Sigmoid colon (tissue), 7 donors: ENCODE results near the gene RBCK1. TPM values are rescaled to one million over a fixed set of nuclear protein-coding genes. Genes with fewer than 3 reads are reported as not detected.

ENCODE experiments used
- DNase-seq: peaks from one replicate; pipeline ENCODE4 v3.0.0-alpha.2; 2019
- H3K27ac ChIP-seq, 4 donors: fragments of 200-600 bp; sonication (generic); one replicate each; pipeline ENCODE4 v1.5.1; 2016 to 2019; ENCODE audit warnings: mild to moderate bottlenecking in 1 of 4
- H3K27me3 ChIP-seq, 3 donors: fragments of 200-600 bp; sonication (generic); one replicate each; pipeline ENCODE4 v1.5.1; 2019; ENCODE audit warnings: mild to moderate bottlenecking in 1 of 3
- H3K36me3 ChIP-seq, 4 donors: fragments of 200-600 bp; sonication (generic); one replicate each; pipeline ENCODE4 v1.5.1; 2016 to 2019
- H3K4me1 ChIP-seq, 4 donors: fragments of 200-600 bp; sonication (generic); one replicate each; pipeline ENCODE4 v1.5.1; 2017 to 2019
- H3K4me3 ChIP-seq, 4 donors: fragments of 200-600 bp; sonication (generic); one replicate each; pipeline ENCODE4 v1.5.1; 2017 to 2019; ENCODE audit warnings: mild to moderate bottlenecking in 2 of 4, moderate library complexity in 1 of 4
- H3K9me3 ChIP-seq, 4 donors: fragments of 200-600 bp in 3 of 4; sonication (generic) in 3 of 4; one replicate each; pipeline versions ENCODE4 v1.5.1 to v1.6.1; 2013 to 2019
- CTCF ChIP-seq, 4 experiments: fragments of 450-650 bp in 3 of 4; fragments of 200-600 bp in 1 of 4; IDR thresholded peaks; one replicate each; pipeline ENCODE4 v1.5.1; 2016 to 2019; ENCODE audit warnings: antibody characterized with exemption in 4 of 4, mild to moderate bottlenecking in 3 of 4, moderate library complexity in 2 of 4
- EP300 ChIP-seq, 4 donors: sonication (generic); formaldehyde crosslinking; IDR thresholded peaks; one replicate each; pipeline ENCODE4 v1.6.1; 2017; ENCODE audit warnings: antibody characterized with exemption in 4 of 4
- POLR2A ChIP-seq, 2 donors: fragments of 450-650 bp; IDR thresholded peaks; one replicate each; pipeline ENCODE4 v1.6.1; 2016; ENCODE audit warnings: antibody characterized with exemption in 2 of 2, mild to moderate bottlenecking in 2 of 2, moderate library complexity in 2 of 2
- POLR2AphosphoS5 ChIP-seq, 4 donors: sonication (generic); formaldehyde crosslinking; IDR thresholded peaks; one replicate each; pipeline ENCODE4 v1.6.1; 2017; ENCODE audit warnings: antibody characterized with exemption in 4 of 4
- WGBS, 2 donors: extraction: QIAGEN DNeasy Blood & Tissue Kit; methylation state at CpG; one replicate each; pipeline ENCODE4 v1.1.7; 2013; 5-methylcytosine and 5-hydroxymethylcytosine counted together
- intact Hi-C: fragments of 100-400 bp; cut with DNase I; formaldehyde crosslinking; loops from one replicate; pipeline ENCODE4 v1.15.1; 2023
- polyA plus RNA-seq, 3 donors: library from polyadenylated mRNA; stranded (reverse); fragments of 200-250 nt; gene quantifications; one replicate each; pipeline ENCODE4 v1.2.3, GENCODE V29; 2013
- total RNA-seq, 4 donors: library from RNA; depleted of rRNA; stranded (reverse); fragments of >200 nt; gene quantifications; one replicate each; pipeline ENCODE4 v1.1.0, GENCODE V29; 2016
- donor health status: healthy with polysubstance abuse.
- donor health status: Bipolar disorder and iron deficiency.
- donor health status: healthy.

RBCK1 gene
- total RNA-seq (10 to 100 TPM; 60.7 to 77.5 (median 65.1) TPM), polyA plus RNA-seq (100 to 1,000 TPM in 1 of 3 donors, 10 to 100 TPM in 2; 87.7 to 197 (median 99.0) TPM)

DNA sequence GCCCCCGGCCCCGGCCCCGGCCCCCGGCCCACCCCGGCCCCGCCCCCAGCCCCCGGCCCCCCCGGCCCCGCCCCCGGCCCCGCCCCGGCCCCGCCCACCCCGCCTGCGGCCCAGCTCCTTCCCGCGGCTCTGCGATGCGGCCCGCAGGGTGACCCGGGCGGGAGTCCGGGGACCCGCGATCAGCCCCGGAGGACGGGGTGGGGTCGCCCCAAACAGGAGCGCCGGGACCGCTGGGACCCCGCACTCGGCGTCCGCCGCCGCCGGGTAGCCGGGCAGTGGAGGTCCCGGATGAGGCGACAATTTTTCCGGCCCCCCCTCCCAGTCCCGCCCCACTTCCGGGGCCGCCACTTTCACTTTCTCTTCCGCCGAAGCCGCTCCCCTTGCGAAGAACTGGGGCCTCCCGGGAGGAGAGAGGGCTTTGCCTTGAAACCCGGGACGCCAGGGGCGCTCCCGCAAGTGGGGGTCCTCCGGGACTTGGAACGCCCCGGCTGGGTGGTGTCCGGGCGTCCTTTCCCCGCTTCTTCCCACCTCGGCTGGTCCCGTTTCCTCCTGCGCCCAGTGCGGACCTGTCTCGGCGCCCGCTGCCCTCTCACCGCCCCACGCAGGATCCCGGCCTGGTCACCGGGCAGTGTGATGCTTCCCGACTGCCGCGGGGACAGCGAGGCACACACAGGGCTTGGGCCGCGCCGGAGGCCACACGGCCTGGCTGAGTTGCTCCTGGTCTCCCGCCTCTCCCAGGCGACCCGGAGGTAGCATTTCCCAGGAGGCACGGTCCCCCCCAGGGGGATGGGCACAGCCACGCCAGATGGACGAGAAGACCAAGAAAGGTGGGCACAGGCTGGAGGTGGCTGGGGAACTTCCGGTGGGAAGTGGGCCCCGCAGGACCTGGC, at the start of gene RBCK1:
Gene RBCK1 (plus strand): TSS at position 347 of the 890 bp plus-strand sequence. CDS start 459 bp downstream, at position 806.
- peak; percentile 93 for DNase-seq
- Histone ChIP-seq H3K27ac (peak within 1 kb of the TSS; percentile 88 to 96 (median 94)), H3K9me3 (no peaks in the 10 kb centered on the region), H3K36me3 (peaks cover 0 to 23% (median 1%) of the 10 kb centered on the region in 4 donors), H3K27me3 (no peaks in the 10 kb centered on the region), H3K4me1 (peaks cover 0 to 33% (median 24%) of the 10 kb centered on the region in 4 donors), H3K4me3 (peak within 1 kb of the TSS; percentile 66 to 99 (median 96))
- WGBS, 2 donors, result 0 to 1% methylated on average over 81 to 82 of the region's 87 CpGs
- intact Hi-C loops, result loop anchor here (2.0 to 5.0 kb wide), 5 partner anchors 55 to 245 kb away; partner anchors contain the start of genes CSNK2A1, NRSN2, SRXN1 and TBC1D20
- TF ChIP-seq CTCF (IDR thresholded peaks at IDR 0.05) (no peak), POLR2A (IDR thresholded peaks at IDR 0.05) (peak in 1 of 2 donors; percentile 45), POLR2AphosphoS5 (IDR thresholded peaks at IDR 0.05) (peak; percentile 59 to 76 (median 65)), EP300 (IDR thresholded peaks at IDR 0.05) (peak in 1 of 4 donors; percentile 39)

- TF ChIP-seq EP300 (IDR thresholded peaks at IDR 0.05), result no peak
- no peak for TF ChIP-seq POLR2AphosphoS5 (IDR thresholded peaks at IDR 0.05)
- no peak for TF ChIP-seq CTCF (IDR thresholded peaks at IDR 0.05)
- no peak for TF ChIP-seq POLR2A (IDR thresholded peaks at IDR 0.05)
- H3K4me3 ChIP-seq, result no peak overlapping the region
- no peaks in the 10 kb centered on the region for H3K36me3 ChIP-seq
- 90% methylated on average over 4 of the region's 4 CpGs for WGBS, 2 donors
- no peak for DNase-seq
- H3K4me1 ChIP-seq, result peaks cover 0 to 9% (median 4%) of the 10 kb centered on the region in 4 donors
- peaks cover 0 to 4% (median 0%) of the 10 kb centered on the region in 3 donors for H3K27me3 ChIP-seq
- H3K27ac ChIP-seq, result no peak overlapping the region
- H3K9me3 ChIP-seq, result no peaks in the 10 kb centered on the region
- intact Hi-C loops, result loop anchor here (10.0 kb wide), 1 partner anchor 376 kb away; no protein-coding TSS in a partner anchor
Observed at GRCh38 chr20:358891-359555, 49.1 kb upstream of the RBCK1 start.

GRCh38 chr20:361561-361960, 46.5 kb upstream of the RBCK1 start:
- Histone ChIP-seq H3K27ac (no peak overlapping the region), H3K27me3 (peaks cover 0 to 4% (median 0%) of the 10 kb centered on the region in 3 donors), H3K4me3 (no peak overlapping the region), H3K4me1 (peaks cover 0 to 4% (median 0%) of the 10 kb centered on the region in 4 donors), H3K9me3 (no peaks in the 10 kb centered on the region), H3K36me3 (no peaks in the 10 kb centered on the region)
- 87 to 91% methylated on average over 8 of the region's 8 CpGs for WGBS, 2 donors
- intact Hi-C loops, result no loop called here
- TF ChIP-seq POLR2A (IDR thresholded peaks at IDR 0.05) (no peak), POLR2AphosphoS5 (IDR thresholded peaks at IDR 0.05) (no peak)
- DNase-seq, result no peak

DNA sequence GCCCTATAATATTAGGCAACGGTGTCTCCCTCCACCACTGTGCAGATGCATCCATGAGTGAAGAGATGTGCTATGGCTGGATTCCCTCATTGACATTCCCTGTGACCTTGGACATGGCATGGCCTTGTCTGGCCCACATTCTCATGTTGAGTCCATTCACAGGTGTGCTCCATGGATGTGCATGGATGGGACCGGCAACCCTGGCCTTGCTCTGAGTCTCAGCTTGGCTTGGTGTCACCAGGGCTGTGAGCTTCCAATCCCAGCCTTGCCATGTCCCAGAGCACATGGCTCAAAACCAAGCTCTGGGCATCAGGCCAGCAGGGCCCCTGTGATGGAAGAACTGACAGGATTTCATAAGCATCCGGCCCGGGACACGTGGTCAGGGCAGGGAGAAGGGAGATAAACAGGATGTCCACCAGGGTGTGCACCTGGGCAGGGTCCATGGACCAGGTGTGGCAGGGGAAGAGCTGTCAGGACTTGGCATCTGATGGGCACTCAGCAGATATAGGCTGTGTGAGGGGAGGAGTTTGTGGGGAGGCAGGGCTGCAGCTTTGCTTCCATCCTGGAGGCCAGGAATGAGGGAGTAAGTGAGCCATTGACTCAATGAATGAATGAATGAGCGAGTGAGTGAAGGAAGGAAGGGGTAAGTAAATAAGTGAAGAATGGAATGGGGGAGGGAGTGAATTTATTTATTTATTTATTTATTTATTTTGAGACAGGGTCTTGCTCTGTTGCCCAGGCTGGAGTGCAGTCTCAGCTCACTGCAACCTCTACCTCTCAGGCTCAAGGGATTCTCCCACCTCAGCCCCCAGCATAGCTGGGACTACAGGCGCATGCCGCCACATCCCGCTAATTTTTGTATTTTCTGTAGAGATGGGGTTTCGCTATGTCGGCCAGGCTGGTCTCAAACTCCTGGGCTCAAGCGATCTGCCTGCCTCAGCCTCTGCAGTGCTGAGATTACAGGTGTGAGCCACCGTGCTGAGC, 45.5 kb upstream of the RBCK1 start:
- peaks cover 0 to 4% (median 0%) of the 10 kb centered on the region in 3 donors for H3K27me3 ChIP-seq
- no peak overlapping the region for H3K27ac ChIP-seq
- DNase-seq, result peak; percentile 86
- no peaks in the 10 kb centered on the region for H3K36me3 ChIP-seq
- intact Hi-C loops, result no loop called here
- no peaks in the 10 kb centered on the region for H3K9me3 ChIP-seq
- peaks cover 0 to 4% (median 0%) of the 10 kb centered on the region in 4 donors for H3K4me1 ChIP-seq
- no peak overlapping the region for H3K4me3 ChIP-seq
- no peak for TF ChIP-seq POLR2A (IDR thresholded peaks at IDR 0.05)
- peak in 1 of 4 donors; percentile 9 for TF ChIP-seq POLR2AphosphoS5 (IDR thresholded peaks at IDR 0.05)
- peak in 1 of 4 experiments; percentile 27 for TF ChIP-seq CTCF (IDR thresholded peaks at IDR 0.05)
- WGBS, 2 donors, result 65 to 70% methylated on average over 13 of the region's 13 CpGs
